H9 (cell line): ENCODE results near the gene SLC38A9. TPM values are rescaled to one million over a fixed set of nuclear protein-coding genes. Genes with fewer than 3 reads are reported as not detected.

Source experiments
- DNase-seq: peaks from one replicate; pipeline ENCODE4 v3.0.0-alpha.2; 2017
- H2AFZ ChIP-seq: one replicate; pipeline ENCODE4 v1.6.1; 2013; ENCODE audit warnings: mild to moderate bottlenecking, low read length, control low read depth, moderate library complexity
- H2AK5ac ChIP-seq: 2 replicates; pipeline ENCODE4 v1.6.1; 2013; ENCODE audit warnings: low read length, control low read depth, mixed read lengths; ENCODE audit not compliant: insufficient read length
- H2BK120ac ChIP-seq: one replicate; pipeline ENCODE4 v1.6.1; 2013; ENCODE audit warnings: low read depth, mild to moderate bottlenecking, low read length, control low read depth, inconsistent platforms; ENCODE audit not compliant: poor library complexity, severe bottlenecking
- H2BK12ac ChIP-seq: 2 replicates; pipeline ENCODE4 v1.6.1; 2013; ENCODE audit warnings: low read length, control low read depth, mixed read lengths, low read depth; ENCODE audit not compliant: insufficient read length
- H2BK15ac ChIP-seq: 2 replicates; pipeline ENCODE4 v1.6.1; 2013; ENCODE audit warnings: low read depth, low read length, control low read depth
- H2BK20ac ChIP-seq: one replicate; pipeline ENCODE4 v1.6.1; 2013; ENCODE audit warnings: low read depth, mild to moderate bottlenecking, low read length, control low read depth, inconsistent platforms; ENCODE audit not compliant: poor library complexity, severe bottlenecking
- H2BK5ac ChIP-seq: 2 replicates; pipeline ENCODE4 v1.6.1; 2013; ENCODE audit warnings: low read length, control low read depth, mixed read lengths; ENCODE audit not compliant: insufficient read length
- H3K14ac ChIP-seq: 2 replicates; pipeline ENCODE4 v1.6.1; 2013; ENCODE audit warnings: low read length, control low read depth; ENCODE audit not compliant: insufficient read depth
- H3K18ac ChIP-seq: 2 replicates; pipeline ENCODE4 v1.6.1; 2013; ENCODE audit warnings: low read depth, mild to moderate bottlenecking, mixed read lengths, low read length, control low read depth; ENCODE audit not compliant: insufficient read length
- H3K23ac ChIP-seq: 2 replicates; pipeline ENCODE4 v1.6.1; 2013; ENCODE audit warnings: low read length, control low read depth, mixed read lengths, low read depth; ENCODE audit not compliant: insufficient read length
- H3K23me2 ChIP-seq: 2 replicates; pipeline ENCODE4 v1.6.1; 2013; ENCODE audit warnings: low read depth, mild to moderate bottlenecking, mixed read lengths, low read length, control low read depth; ENCODE audit not compliant: insufficient read length, poor library complexity, severe bottlenecking
- H3K27ac ChIP-seq: 2 replicates; pipeline ENCODE4 v1.5.1; 2013; ENCODE audit warnings: low read length, control low read depth, mixed read lengths, low read depth; ENCODE audit not compliant: insufficient read length
- H3K27me3 ChIP-seq: 2 replicates; pipeline ENCODE4 v1.6.1; 2013; ENCODE audit warnings: low read length, control low read depth, inconsistent platforms; ENCODE audit not compliant: insufficient read depth
- H3K4ac ChIP-seq: 2 replicates; pipeline ENCODE4 v1.6.1; 2013; ENCODE audit warnings: low read depth, mild to moderate bottlenecking, control low read depth, inconsistent platforms, low read length, moderate library complexity
- H3K4me1 ChIP-seq: 2 replicates; pipeline ENCODE4 v1.6.1; 2013; ENCODE audit warnings: low read length, control low read depth, inconsistent platforms; ENCODE audit not compliant: insufficient read depth
- H3K4me2 ChIP-seq: 2 replicates; pipeline ENCODE4 v1.6.1; 2013; ENCODE audit warnings: low read length, control low read depth, mixed read lengths; ENCODE audit not compliant: insufficient read length, insufficient read depth
- H3K56ac ChIP-seq: 2 replicates; pipeline ENCODE4 v1.6.1; 2013; ENCODE audit warnings: low read depth, mild to moderate bottlenecking, mixed read lengths, low read length, control low read depth; ENCODE audit not compliant: insufficient read length
- H3K79me1 ChIP-seq: 2 replicates; pipeline ENCODE4 v1.6.1; 2013; ENCODE audit warnings: low read depth, mild to moderate bottlenecking, moderate library complexity, low read length, control low read depth, inconsistent platforms; ENCODE audit not compliant: insufficient read depth, poor library complexity, severe bottlenecking
- H3K79me2 ChIP-seq: 2 replicates; pipeline ENCODE4 v1.6.1; 2013; ENCODE audit warnings: low read length, control low read depth, inconsistent platforms; ENCODE audit not compliant: insufficient read depth
- H3K9ac ChIP-seq: 2 replicates; pipeline ENCODE4 v1.6.1; 2013; ENCODE audit warnings: low read length, control low read depth, mixed read lengths; ENCODE audit not compliant: insufficient read length; ENCODE audit errors: extremely low read depth
- H3K9me3 ChIP-seq: one replicate; pipeline ENCODE4 v1.6.1; 2013; ENCODE audit warnings: low read depth, low read length, inconsistent platforms; ENCODE audit not compliant: control insufficient read depth
- H3T11ph ChIP-seq: one replicate; pipeline ENCODE4 v1.6.1; 2013; ENCODE audit warnings: mild to moderate bottlenecking, low read length, control low read depth, inconsistent platforms
- H4K20me1 ChIP-seq: one replicate; pipeline ENCODE4 v1.6.1; 2013; ENCODE audit not compliant: control insufficient read depth, insufficient read length, insufficient read depth
- H4K5ac ChIP-seq: 2 replicates; pipeline ENCODE4 v1.6.1; 2013; ENCODE audit warnings: low read depth, mild to moderate bottlenecking, mixed read lengths, low read length, control low read depth; ENCODE audit not compliant: insufficient read length
- H4K8ac ChIP-seq: replicated peaks from 2 replicates; pipeline ENCODE4 v1.6.1; 2013; ENCODE audit warnings: low read length, control low read depth, mixed read lengths, low read depth; ENCODE audit not compliant: insufficient read length
- H4K91ac ChIP-seq: 2 replicates; pipeline ENCODE4 v1.6.1; 2013; ENCODE audit warnings: low read depth, mild to moderate bottlenecking, moderate library complexity, mixed read lengths, low read length, control low read depth; ENCODE audit not compliant: insufficient read length
- H3K27ac Mint-ChIP-seq, 3 experiments: 2 replicates in 2 of 3; 3 replicates in 1 of 3; pipeline ENCODE4 v1.8.0; 2020 to 2021; ENCODE audit warnings: mixed read lengths in 3 of 3, mild to moderate bottlenecking in 1 of 3, moderate library complexity in 1 of 3
- H3K27me3 Mint-ChIP-seq: 2 replicates; pipeline ENCODE4 v1.8.0; 2021; ENCODE audit warnings: low read depth, mild to moderate bottlenecking, moderate library complexity, mixed read lengths
- H3K36me3 Mint-ChIP-seq, 3 experiments: 2 replicates in 2 of 3; 3 replicates in 1 of 3; pipeline ENCODE4 v1.8.0; 2020 to 2021; ENCODE audit warnings: low read depth in 3 of 3, mixed read lengths in 3 of 3; ENCODE audit not compliant: insufficient read depth in 1 of 3
- H3K4me1 Mint-ChIP-seq, 2 experiments: 2 replicates each; pipeline ENCODE4 v1.8.0; 2020; ENCODE audit warnings: mixed read lengths in 2 of 2
- H3K4me3 Mint-ChIP-seq, 2 experiments: 2 replicates in 1 of 2; 3 replicates in 1 of 2; pipeline ENCODE4 v1.8.0; 2020 to 2021; ENCODE audit warnings: mild to moderate bottlenecking in 2 of 2, mixed read lengths in 2 of 2, moderate library complexity in 1 of 2
- H3K9me3 Mint-ChIP-seq, 2 experiments: 2 replicates in 1 of 2; 3 replicates in 1 of 2; pipeline ENCODE4 v1.8.0; 2020; ENCODE audit warnings: mild to moderate bottlenecking in 2 of 2, mixed read lengths in 2 of 2, moderate library complexity in 1 of 2
- CTCF ChIP-seq: fragments of 200-600 bp; sonication (generic); conservative IDR thresholded peaks from 3 replicates; pipeline ENCODE4 v1.8.0; 2021; ENCODE audit warnings: antibody characterized with exemption, mild to moderate bottlenecking
- WGBS: extraction: QIAGEN DNeasy Blood & Tissue Kit; methylation state at CpG from one replicate; pipeline ENCODE4 v1.1.7; 2013; ENCODE audit warnings: missing lambda C conversion rate, low lambda C conversion rate, mixed read lengths; ENCODE audit not compliant: insufficient read length; ENCODE audit errors: extremely low coverage; 5-methylcytosine and 5-hydroxymethylcytosine counted together
- total RNA-seq: library from RNA; stranded (reverse); gene quantifications from 2 replicates; pipeline ENCODE4 v1.2.1, GENCODE V29; 2021

The SLC38A9 gene
- total RNA-seq, 1 experiment from 2014 or later, result 48.5 TPM

- WGBS, result no CpG with 5 or more reads among the region's 2 CpGs
- H3K79me2 ChIP-seq, result no peaks in the 10 kb centered on the region
- no peak overlapping the region for H3K56ac ChIP-seq
- H4K20me1 ChIP-seq, result no peaks in the 10 kb centered on the region
- no peak overlapping the region for H2BK12ac ChIP-seq
- peaks cover 26 to 48% (median 44%) of the 10 kb centered on the region in 3 experiments for H3K36me3 Mint-ChIP-seq
- H2BK5ac ChIP-seq, result no peak overlapping the region
- no peak overlapping the region for H3T11ph ChIP-seq
- no peak overlapping the region for H4K91ac ChIP-seq
- DNase-seq, result no peak
- H3K23me2 ChIP-seq, result no peaks in the 10 kb centered on the region
- H2AFZ ChIP-seq, result no peak overlapping the region
- H4K8ac ChIP-seq, result no peak overlapping the region
- peaks cover 16 to 17% of the 10 kb centered on the region in 2 experiments for H3K9me3 Mint-ChIP-seq
- no peaks in the 10 kb centered on the region for H3K79me1 ChIP-seq
- H3K4me1 ChIP-seq, result no peaks in the 10 kb centered on the region
- no peak overlapping the region for H4K5ac ChIP-seq
- H3K27ac ChIP-seq, result no peak overlapping the region
- no peaks in the 10 kb centered on the region for H3K9me3 ChIP-seq
- no peak overlapping the region for H3K4ac ChIP-seq
- H3K4me1 Mint-ChIP-seq, result no peaks in the 10 kb centered on the region
- H3K27ac Mint-ChIP-seq, result no peak overlapping the region; a peak in 1 of 7 replicates
- H2BK120ac ChIP-seq, result no peak overlapping the region
- TF ChIP-seq CTCF, result no peak
- H3K4me2 ChIP-seq, result no peak overlapping the region
- H3K18ac ChIP-seq, result no peak overlapping the region
- H3K23ac ChIP-seq, result no peak overlapping the region
- no peak overlapping the region for H3K4me3 Mint-ChIP-seq
- no peak overlapping the region for H2BK20ac ChIP-seq
- no peaks in the 10 kb centered on the region for H3K27me3 ChIP-seq
- H2BK15ac ChIP-seq, result no peak overlapping the region
- H3K14ac ChIP-seq, result no peak overlapping the region
- no peaks in the 10 kb centered on the region for H3K27me3 Mint-ChIP-seq
- H2AK5ac ChIP-seq, result no peak overlapping the region
- H3K9ac ChIP-seq, result no peak overlapping the region
Measured at GRCh38 chr5:55700745-55701144, 11.4 kb downstream of the SLC38A9 start.
